ENCODE measurements around the gene ANKRD40. TPM values are rescaled to one million over a fixed set of nuclear protein-coding genes. Genes with fewer than 3 reads are reported as not detected.
A peak's percentile ranks its signal among the peaks of the same experiment; 100 is the strongest.
"Not testable (repeated sequence)": the region's sequence is repeated elsewhere in the genome, so short reads cannot be mapped to it uniquely, and the experiment has no call there.

ANKRD40 gene
- total RNA-seq, 3 donors from 2014 or later = 36.7 to 68.6 (median 38.1) TPM

- peak overlapping the region in 1 of 2 donors; percentile 41 for H3K27ac ChIP-seq
- TF ChIP-seq POLR2A (IDR thresholded peaks at IDR 0.05) (no peak), POLR2AphosphoS5 (IDR thresholded peaks at IDR 0.05) (no peak)
- TF ChIP-seq, protein P1, sequence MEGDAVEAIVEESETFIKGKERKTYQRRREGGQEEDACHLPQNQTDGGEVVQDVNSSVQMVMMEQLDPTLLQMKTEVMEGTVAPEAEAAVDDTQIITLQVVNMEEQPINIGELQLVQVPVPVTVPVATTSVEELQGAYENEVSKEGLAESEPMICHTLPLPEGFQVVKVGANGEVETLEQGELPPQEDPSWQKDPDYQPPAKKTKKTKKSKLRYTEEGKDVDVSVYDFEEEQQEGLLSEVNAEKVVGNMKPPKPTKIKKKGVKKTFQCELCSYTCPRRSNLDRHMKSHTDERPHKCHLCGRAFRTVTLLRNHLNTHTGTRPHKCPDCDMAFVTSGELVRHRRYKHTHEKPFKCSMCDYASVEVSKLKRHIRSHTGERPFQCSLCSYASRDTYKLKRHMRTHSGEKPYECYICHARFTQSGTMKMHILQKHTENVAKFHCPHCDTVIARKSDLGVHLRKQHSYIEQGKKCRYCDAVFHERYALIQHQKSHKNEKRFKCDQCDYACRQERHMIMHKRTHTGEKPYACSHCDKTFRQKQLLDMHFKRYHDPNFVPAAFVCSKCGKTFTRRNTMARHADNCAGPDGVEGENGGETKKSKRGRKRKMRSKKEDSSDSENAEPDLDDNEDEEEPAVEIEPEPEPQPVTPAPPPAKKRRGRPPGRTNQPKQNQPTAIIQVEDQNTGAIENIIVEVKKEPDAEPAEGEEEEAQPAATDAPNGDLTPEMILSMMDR (IDR thresholded peaks at IDR 0.05) = no peak
Measured at GRCh38 chr17:50710650-50711049, 2.9 kb upstream of the ANKRD40 start.

GRCh38 chr17:50710025-50710424, 2.3 kb upstream of the ANKRD40 start:
- Histone ChIP-seq H3K4me1 (peaks cover 4 to 17% of the 10 kb centered on the region in 2 donors), H3K36me3 (no peaks in the 10 kb centered on the region), H3K27me3 (no peaks in the 10 kb centered on the region), H3K9me3 (no peaks in the 10 kb centered on the region), H3K4me3 (no peak overlapping the region), H3K27ac (peak overlapping the region; percentile 41 to 98)
- intact Hi-C loops (cut with DNase I; ENCODE audit: low total_unique reads) = no loop called here
- TF ChIP-seq, protein P1 (IDR thresholded peaks at IDR 0.05) = no peak
- TF ChIP-seq POLR2A (IDR thresholded peaks at IDR 0.05) = no peak
- TF ChIP-seq POLR2AphosphoS5 (IDR thresholded peaks at IDR 0.05) = no peak
- no peak for DNase-seq (ENCODE audit: low spot score in 2 of 2)

More at GRCh38 chr17:50710650-50711049, 2.9 kb upstream of the ANKRD40 start:
- H3K9me3 ChIP-seq = no peaks in the 10 kb centered on the region
- no peaks in the 10 kb centered on the region for H3K27me3 ChIP-seq
- no peaks in the 10 kb centered on the region for H3K36me3 ChIP-seq
- H3K4me1 ChIP-seq = peaks cover 4 to 17% of the 10 kb centered on the region in 2 donors
- no peak overlapping the region for H3K4me3 ChIP-seq
- intact Hi-C loops (cut with DNase I; ENCODE audit: low total_unique reads) = no loop called here
- DNase-seq (ENCODE audit: low spot score in 2 of 2) = no peak

GRCh38 chr17:50709053-50709452, 1.3 kb upstream of the ANKRD40 start:
- intact Hi-C loops (cut with DNase I; ENCODE audit: low total_unique reads); H3K36me3 ChIP-seq; H3K9me3 ChIP-seq; DNase-seq (ENCODE audit: low spot score in 2 of 2); H3K27me3 ChIP-seq: not testable (repeated sequence)
- H3K27ac ChIP-seq = peak overlapping the region; percentile 92 to 98
- peak overlapping the region in 1 of 3 donors; percentile 75 for H3K4me3 ChIP-seq
- H3K4me1 ChIP-seq = peaks cover 5 to 17% of the 10 kb centered on the region in 2 donors

DNA sequence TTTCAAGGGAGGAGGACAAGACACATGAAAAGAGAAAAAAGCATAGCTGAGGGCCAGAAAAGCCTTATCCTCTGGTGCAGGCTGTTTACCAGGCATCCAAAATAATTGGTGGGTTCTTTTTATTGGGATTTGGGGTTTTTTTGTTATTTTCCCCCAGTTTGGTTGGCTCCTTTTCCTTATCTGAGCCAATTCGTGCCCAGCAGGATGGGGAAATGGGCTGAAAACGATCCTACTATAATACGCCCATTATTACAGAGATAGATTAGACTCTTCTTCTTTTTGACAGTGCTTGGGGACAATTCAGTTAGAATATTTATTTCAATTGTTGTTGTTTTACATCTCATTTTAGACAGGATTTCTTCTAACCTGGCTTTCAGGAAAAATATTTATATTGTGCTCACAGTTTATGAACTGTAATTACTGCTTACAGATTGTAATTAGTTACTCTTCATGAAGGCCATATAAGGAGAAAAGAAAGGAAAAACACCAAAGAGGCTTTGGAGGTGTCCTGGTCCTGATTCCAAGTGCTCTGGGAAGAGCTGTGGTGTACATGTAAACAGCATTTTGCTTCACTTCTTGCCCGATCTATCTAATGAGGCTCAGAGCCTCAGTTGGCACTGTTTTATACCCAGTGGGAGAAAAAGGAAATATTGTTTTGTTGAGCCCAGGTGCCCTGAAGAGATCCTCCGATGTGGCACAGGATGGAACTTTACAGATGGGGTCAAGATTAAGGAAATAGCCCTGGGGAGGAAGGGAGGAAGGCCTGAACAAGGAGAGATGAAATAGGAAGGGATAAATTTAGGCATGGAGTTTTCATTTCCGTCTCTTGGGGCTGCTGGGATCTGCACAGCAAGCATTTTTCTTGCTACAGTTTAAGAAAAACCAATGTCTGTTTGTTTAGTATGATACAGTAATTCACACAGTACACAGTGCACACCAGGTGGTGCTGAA, 611 bp upstream of the ANKRD40 start:
- no peaks in the 10 kb centered on the region for H3K9me3 ChIP-seq
- peak overlapping the region; percentile 60 to 75 (median 74) for H3K4me3 ChIP-seq
- TF ChIP-seq POLR2AphosphoS5 (IDR thresholded peaks at IDR 0.05) (peak in 1 of 3 donors; percentile 2), POLR2A (IDR thresholded peaks at IDR 0.05) (no peak)
- TF ChIP-seq, protein P1 (IDR thresholded peaks at IDR 0.05) = no peak
- H3K27ac ChIP-seq = peak overlapping the region; percentile 92 to 98
- H3K27me3 ChIP-seq = no peaks in the 10 kb centered on the region
- H3K4me1 ChIP-seq = peaks cover 7 to 17% of the 10 kb centered on the region in 2 donors
- intact Hi-C loops (cut with DNase I; ENCODE audit: low total_unique reads) = no loop called here
- DNase-seq (ENCODE audit: low spot score in 2 of 2) = no peak
- no peaks in the 10 kb centered on the region for H3K36me3 ChIP-seq

GRCh38 chr17:50703162-50703561, 4.6 kb downstream of the ANKRD40 start:
- Histone ChIP-seq H3K36me3 (peaks cover under 1% of the 10 kb centered on the region), H3K27ac (peak overlapping the region in 1 of 2 donors; percentile 33), H3K9me3 (no peaks in the 10 kb centered on the region), H3K27me3 (no peaks in the 10 kb centered on the region), H3K4me3 (no peak overlapping the region), H3K4me1 (peaks cover 3 to 6% of the 10 kb centered on the region in 2 donors)
- intact Hi-C loops (cut with DNase I; ENCODE audit: low total_unique reads) = no loop called here
- DNase-seq (ENCODE audit: low spot score in 2 of 2) = no peak
- TF ChIP-seq POLR2A (IDR thresholded peaks at IDR 0.05) (no peak), POLR2AphosphoS5 (IDR thresholded peaks at IDR 0.05) (no peak)
- TF ChIP-seq, protein P1 (IDR thresholded peaks at IDR 0.05) = no peak

Data from breast epithelium (tissue), 4 donors.